ENCODE measurements around the gene KCNJ9.

DNA sequence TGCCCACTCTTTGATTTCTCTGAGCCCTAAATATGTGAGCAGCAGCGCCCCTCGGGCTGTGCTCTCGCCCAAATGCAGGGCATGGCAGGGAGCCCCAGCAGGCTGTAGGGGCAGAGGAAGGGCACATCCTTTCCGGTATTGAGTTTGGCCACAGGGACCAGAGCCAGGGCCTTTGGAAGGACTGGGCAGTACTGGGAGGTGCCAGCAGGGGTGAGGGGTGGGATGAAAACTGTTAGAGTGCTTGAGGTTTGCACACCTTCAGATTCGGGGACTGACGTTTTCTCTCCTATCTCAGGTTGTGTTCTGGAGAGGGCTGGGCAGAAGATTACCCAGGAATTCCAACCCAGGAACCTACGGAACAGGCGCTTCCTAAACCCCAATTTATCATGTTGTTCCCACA is 32.1 kb downstream of the KCNJ9 start:
- no peak for TF ChIP-seq POLR2A (IDR thresholded peaks at IDR 0.05; ENCODE audit: low read depth, low read length)
- TF ChIP-seq POLR2AphosphoS5 (IDR thresholded peaks at IDR 0.05; ENCODE audit: low read depth, low read length): no peak
